K562 (cell line): ENCODE measurements around the gene GALNT7. TPM values are rescaled to one million over a fixed set of nuclear protein-coding genes. Genes with fewer than 3 reads are reported as not detected.
A peak's percentile ranks its signal among the peaks of the same experiment; 100 is the strongest.

ENCODE experiments used
- ATAC-seq: fragments of 200-7000 bp; cut with Tn5 transposase; 3 replicates; pipeline ENCODE4 v1.9.1; 2020; ENCODE audit warnings: moderate library complexity
- BruUV-seq: library from RNA; stranded (reverse); fragments of 400-500 nt; replicated peaks from 2 replicates; lab custom pipeline; 2021; lab: Mats Ljungman, UMichigan
- CTCF ChIA-PET: fragments of 300-600 bp; formaldehyde crosslinking; extraction: SDS; loops from one replicate; lab custom pipeline; 2021; ENCODE audit warnings: low intra/inter-chr PET ratio; lab: Yijun Ruan, JAX
- POLR2A ChIA-PET: fragments of 300-600, 350-650 bp; sonication (Branson Sonifier 250); formaldehyde crosslinking; extraction: SDS; loops from one replicate; lab custom pipeline; 2021; ENCODE audit warnings: antibody characterized with exemption, inconsistent platforms; lab: Yijun Ruan, JAX
- DNase-seq, 4 experiments: peaks; one replicate each; pipeline versions ENCODE4 v3.0.0 to v3.0.0-alpha.2; 2011 to 2018; ENCODE audit warnings: low spot score in 3 of 4, mixed read lengths in 3 of 4; ENCODE audit errors: extremely low read depth in 1 of 4
- FAIRE-seq: peaks from 2 replicates; lab custom pipeline; 2011; peaks lifted over from hg19 to GRCh38; lab: Jason Lieb, UNC
- H2AFZ ChIP-seq: 2 replicates; pipeline ENCODE4 v1.6.0; 2011; ENCODE audit warnings: low read depth, low read length, control low read depth, inconsistent platforms
- H3K27ac ChIP-seq: fragments of 200-600 bp; 3 replicates; pipeline ENCODE4 v1.8.0; 2011; ENCODE audit warnings: low read depth, mild to moderate bottlenecking, control low read depth, inconsistent platforms, low read length, moderate library complexity, mixed read lengths; ENCODE audit errors: extremely low read depth
- H3K27me3 ChIP-seq, 2 experiments: fragments of 300-600 bp in 1 of 2; 2 replicates in 1 of 2; 3 replicates in 1 of 2; pipeline versions ENCODE4 v1.6.0 to v1.8.0; 2011; ENCODE audit warnings: inconsistent platforms in 2 of 2, low read length in 2 of 2, mild to moderate bottlenecking in 1 of 2, mixed read lengths in 1 of 2, moderate library complexity in 1 of 2; ENCODE audit not compliant: control insufficient read depth in 2 of 2, insufficient read depth in 2 of 2
- H3K36me3 ChIP-seq: fragments of 300-600 bp; 3 replicates; pipeline ENCODE4 v1.8.0; 2011; ENCODE audit warnings: mild to moderate bottlenecking, low read length, inconsistent platforms; ENCODE audit not compliant: control insufficient read depth, insufficient read depth
- H3K4me1 ChIP-seq, 2 experiments: fragments of 200-600 bp in 1 of 2; replicated peaks in 1 of 2; 2 replicates in 1 of 2; 3 replicates in 1 of 2; pipeline versions ENCODE4 v1.5.1 to v1.8.0; 2011; ENCODE audit warnings: inconsistent platforms in 2 of 2, low read length in 2 of 2, mild to moderate bottlenecking in 1 of 2, mixed read lengths in 1 of 2, moderate library complexity in 1 of 2; ENCODE audit not compliant: control insufficient read depth in 2 of 2, insufficient read depth in 2 of 2
- H3K4me2 ChIP-seq: 2 replicates; pipeline ENCODE4 v1.6.1; 2011; ENCODE audit warnings: low read length, control low read depth, inconsistent platforms, mixed read lengths; ENCODE audit not compliant: insufficient read depth
- H3K4me3 ChIP-seq: fragments of 200-600 bp; sonication (generic), shearing (Covaris generic); 2 replicates; pipeline ENCODE4 v1.5.1; 2016; ENCODE audit warnings: control low read depth, inconsistent platforms
- H3K79me2 ChIP-seq: fragments of 200-600 bp; 3 replicates; pipeline ENCODE4 v1.8.0; 2011; ENCODE audit warnings: low read length, inconsistent platforms; ENCODE audit not compliant: control insufficient read depth, insufficient read depth
- H3K9ac ChIP-seq, 2 experiments: 2 replicates each; pipeline versions ENCODE4 v1.6.0 to v1.6.1; 2011; ENCODE audit warnings: low read depth in 2 of 2, low read length in 2 of 2, control low read depth in 1 of 2, inconsistent platforms in 1 of 2, mild to moderate bottlenecking in 1 of 2, mixed read lengths in 1 of 2; ENCODE audit not compliant: insufficient read depth in 1 of 2
- H3K9me1 ChIP-seq: one replicate; pipeline ENCODE4 v1.6.0; 2011; ENCODE audit warnings: inconsistent platforms, mild to moderate bottlenecking, low read length, moderate library complexity; ENCODE audit not compliant: control insufficient read depth, insufficient read depth
- H3K9me3 ChIP-seq: replicated peaks from 2 replicates; pipeline ENCODE4 v1.5.1; 2011; ENCODE audit warnings: low read depth, low read length, inconsistent platforms; ENCODE audit not compliant: control insufficient read depth, insufficient read depth
- H4K20me1 ChIP-seq: replicated peaks from 2 replicates; pipeline ENCODE4 v1.6.1; 2011; ENCODE audit warnings: low read length, inconsistent platforms, mixed read lengths; ENCODE audit not compliant: control insufficient read depth, insufficient read depth
- FOXM1 ChIP-seq, 2 experiments: fragments of 450-650 bp in 1 of 2; sonication (generic) in 1 of 2; formaldehyde crosslinking in 1 of 2; IDR thresholded peaks; 2 replicates each; pipeline versions ENCODE4 v1.6.1 to v1.9.0; 2017 to 2022; ENCODE audit warnings: low read depth in 2 of 2, mild to moderate bottlenecking in 2 of 2, missing genetic modification reagents in 1 of 2, moderate library complexity in 1 of 2
- GABPB2 ChIP-seq: fragments of 250-450 bp; sonication (Bioruptor Pico); conservative IDR thresholded peaks from 2 replicates; pipeline ENCODE4 v1.5.1; 2021; ENCODE audit warnings: mild to moderate bottlenecking
- MIER1 ChIP-seq: fragments of 450-650 bp; IDR thresholded peaks from 2 replicates; pipeline ENCODE4 v1.6.1; 2016; ENCODE audit warnings: antibody characterized with exemption, mild to moderate bottlenecking, low read depth
- PHF20 ChIP-seq: fragments of 450-650 bp; IDR thresholded peaks from 2 replicates; pipeline ENCODE4 v1.6.1; 2018; ENCODE audit not compliant: partially characterized antibody
- SLC30A9 ChIP-seq: fragments of 250-450 bp; sonication (Bioruptor Pico); IDR thresholded peaks from 2 replicates; pipeline ENCODE4 v1.8.0; 2022; ENCODE audit warnings: mild to moderate bottlenecking, moderate library complexity
- SMC3 ChIP-seq: conservative IDR thresholded peaks from 2 replicates; pipeline ENCODE4 v1.6.1; 2011; ENCODE audit warnings: low read depth, low read length, improper control_type of control experiment; ENCODE audit not compliant: insufficient read depth
- ZNF217 ChIP-seq: sonication (generic); formaldehyde crosslinking; IDR thresholded peaks from 2 replicates; pipeline ENCODE4 v1.8.0; 2022; ENCODE audit warnings: mild to moderate bottlenecking, missing genetic modification reagents
- ZNF561 ChIP-seq: fragments of 450-650 bp; formaldehyde crosslinking; conservative IDR thresholded peaks from 2 replicates; pipeline ENCODE4 v1.4.0; 2020; ENCODE audit warnings: mild to moderate bottlenecking, moderate library complexity
- WGBS: fragments of 100-300 bp; shearing (Covaris generic); methylation state at CpG from one replicate; pipeline ENCODE4 v1.1.6; 2016; ENCODE audit warnings: low coverage, mixed read lengths; ENCODE audit not compliant: insufficient coverage; ENCODE audit errors: missing lambda C conversion rate; 5-methylcytosine and 5-hydroxymethylcytosine counted together
- in situ Hi-C: fragments of 300-500 bp; cut with MboI; formaldehyde crosslinking; loops from 4 replicates; pipeline ENCODE4 v1.15.0; 2018; ENCODE audit warnings: inconsistent platforms, mixed read lengths
- intact Hi-C: fragments of 100-400 bp; cut with micrococcal nuclease; formaldehyde crosslinking; loops from 2 replicates; pipeline ENCODE4 v1.14.2; 2022
- polyA plus RNA-seq, 8 experiments: library from polyadenylated mRNA; depleted of rRNA in 4 of 8; stranded (reverse) in 5 of 8; unstranded in 3 of 8; fragments of >200 nt; fragmentation: Nextera tagmentation in 2 of 8; fragmentation: Illumina TruSeq in 1 of 8; extraction: Ambion mirVana in 2 of 8; extraction: Trizol in 1 of 8; gene quantifications; 2 replicates each; pipeline versions ENCODE4 v1.2.1 to v1.2.3, GENCODE V29; 2011 to 2014; ENCODE audit warnings: inconsistent platforms in 1 of 8, missing spikeins in 1 of 8
- total RNA-seq, 7 experiments: library from RNA; depleted of rRNA in 6 of 7; stranded (reverse); fragments of >200 nt in 6 of 7; fragmentation: Illumina TruSeq in 2 of 7; extraction: Trizol in 2 of 7; gene quantifications; 2 replicates each; pipeline versions ENCODE4 v1.2.1 to v1.2.3, GENCODE V29; 2011 to 2021; ENCODE audit warnings: low replicate concordance in 1 of 7
- TF ChIP-seq, protein P1 (sequence below), 3 experiments: IDR thresholded peaks in 2 of 3; conservative IDR thresholded peaks in 1 of 3; 2 replicates each; pipeline ENCODE4 v1.5.1; 2011 to 2012; ENCODE audit warnings: low read length in 3 of 3, mild to moderate bottlenecking in 3 of 3, control low read depth in 2 of 3, improper control_type of control experiment in 1 of 3, inconsistent platforms in 1 of 3, low read depth in 1 of 3, mixed read lengths in 1 of 3, moderate library complexity in 1 of 3; ENCODE audit not compliant: insufficient read depth in 2 of 3
- TF ChIP-seq, protein P2 (sequence below): sonication (generic); formaldehyde crosslinking; IDR thresholded peaks from 2 replicates; pipeline ENCODE4 v1.4.0; 2020; ENCODE audit warnings: mild to moderate bottlenecking, missing genetic modification reagents
- TF ChIP-seq, protein P3 (sequence below): fragments of 450-650 bp; IDR thresholded peaks from 2 replicates; pipeline ENCODE4 v1.7.1; 2018; ENCODE audit warnings: mild to moderate bottlenecking, low read depth; ENCODE audit not compliant: partially characterized antibody
- TF ChIP-seq, protein P4 (sequence below): IDR thresholded peaks from 2 replicates; pipeline ENCODE4 v1.6.1; 2011; ENCODE audit warnings: borderline replicate concordance, low read depth, mild to moderate bottlenecking, moderate library complexity, low read length; ENCODE audit not compliant: insufficient read depth, poor library complexity, severe bottlenecking

GALNT7 gene
- total and polyA plus RNA-seq, 9 of the 15 experiments (the other 6 are each of a cell fraction or from before 2014, with no cell fraction given), result 16.7 to 38.7 (median 31.1) TPM

DNA sequence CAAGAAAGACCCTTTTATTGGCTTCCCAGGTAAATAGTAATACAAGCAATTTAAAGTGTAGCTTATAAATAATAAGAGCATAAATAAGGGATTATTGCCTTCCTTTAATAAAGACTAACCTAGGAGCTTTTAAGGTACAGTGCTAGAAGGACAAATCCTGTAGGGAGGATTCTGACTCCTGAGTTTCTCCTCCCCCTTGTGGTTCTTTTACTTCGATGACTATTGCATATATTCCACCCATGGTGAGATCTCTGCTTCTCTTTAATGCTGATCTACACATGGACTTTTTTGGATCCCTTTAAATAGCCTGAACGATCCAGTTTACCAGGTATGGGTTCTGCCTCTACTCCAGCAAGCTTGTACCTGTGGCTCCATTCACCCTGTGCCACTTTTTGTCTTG is 2.5 kb downstream of the GALNT7 start:
- H3K9ac ChIP-seq, result no peak overlapping the region; a peak in 1 of 4 replicates
- intact Hi-C loops, result loop anchor here (1.0 to 5.0 kb wide), 5 partner anchors 46 to 146 kb away; no protein-coding TSS in a partner anchor
- H3K27ac ChIP-seq, result no peak overlapping the region
- no peaks in the 10 kb centered on the region for H3K36me3 ChIP-seq
- FAIRE-seq, result peak; percentile 29
- in situ Hi-C loops, result no loop called here
- no peak overlapping the region for H3K4me3 ChIP-seq
- no peaks in the 10 kb centered on the region for H4K20me1 ChIP-seq
- BruUV-seq, result TSS peak; percentile 40
- ATAC-seq, result peak; percentile 25
- no peak overlapping the region for H2AFZ ChIP-seq
- WGBS, result 3% methylated on average over 2 of the region's 2 CpGs
- ChIA-PET POLR2A (interaction anchor here (0.6 to 1.0 kb wide), 2 partner anchors 50 to 159 kb away, joined by 4 read pairs; no protein-coding TSS in a partner anchor), CTCF (interaction anchor here (0.6 kb wide), 1 partner anchor 300 kb away, joined by 3 read pairs; no protein-coding TSS in a partner anchor)
- no peaks in the 10 kb centered on the region for H3K27me3 ChIP-seq
- DNase-seq, result peak; percentile 27 to 69 (median 44)
- no peaks in the 10 kb centered on the region for H3K9me1 ChIP-seq
- peaks cover 23 to 53% of the 10 kb centered on the region in 2 experiments for H3K4me1 ChIP-seq
- no peaks in the 10 kb centered on the region for H3K9me3 ChIP-seq
- peak overlapping the region; percentile 14; the same call in 1 of the 2 replicates for H3K4me2 ChIP-seq
- peaks cover 87% of the 10 kb centered on the region for H3K79me2 ChIP-seq
- TF ChIP-seq GABPB2 (CRISPR knock-in tag) (no peak), ZNF561 (no peak), MIER1 (0 out of 2 replicates have a peak, but pooled peaks have one; percentile 33), SMC3 (0 out of 2 replicates have a peak, but pooled peaks have one; percentile 35), PHF20 (no peak), SLC30A9 (CRISPR knock-in tag) (no peak), ZNF217 (CRISPR knock-in tag) (no peak), FOXM1 (IDR thresholded peaks at IDR 0.05; ENCODE audit: low read depth) (no peak), FOXM1 (CRISPR knock-in tag; IDR thresholded peaks at IDR 0.05; ENCODE audit: low read depth) (no peak)
- TF ChIP-seq, protein P1, sequence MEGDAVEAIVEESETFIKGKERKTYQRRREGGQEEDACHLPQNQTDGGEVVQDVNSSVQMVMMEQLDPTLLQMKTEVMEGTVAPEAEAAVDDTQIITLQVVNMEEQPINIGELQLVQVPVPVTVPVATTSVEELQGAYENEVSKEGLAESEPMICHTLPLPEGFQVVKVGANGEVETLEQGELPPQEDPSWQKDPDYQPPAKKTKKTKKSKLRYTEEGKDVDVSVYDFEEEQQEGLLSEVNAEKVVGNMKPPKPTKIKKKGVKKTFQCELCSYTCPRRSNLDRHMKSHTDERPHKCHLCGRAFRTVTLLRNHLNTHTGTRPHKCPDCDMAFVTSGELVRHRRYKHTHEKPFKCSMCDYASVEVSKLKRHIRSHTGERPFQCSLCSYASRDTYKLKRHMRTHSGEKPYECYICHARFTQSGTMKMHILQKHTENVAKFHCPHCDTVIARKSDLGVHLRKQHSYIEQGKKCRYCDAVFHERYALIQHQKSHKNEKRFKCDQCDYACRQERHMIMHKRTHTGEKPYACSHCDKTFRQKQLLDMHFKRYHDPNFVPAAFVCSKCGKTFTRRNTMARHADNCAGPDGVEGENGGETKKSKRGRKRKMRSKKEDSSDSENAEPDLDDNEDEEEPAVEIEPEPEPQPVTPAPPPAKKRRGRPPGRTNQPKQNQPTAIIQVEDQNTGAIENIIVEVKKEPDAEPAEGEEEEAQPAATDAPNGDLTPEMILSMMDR (IDR thresholded peaks at IDR 0.05 in 2 of 3, conservative IDR thresholded peaks at IDR 0.05 in 1 of 3; ENCODE audit: insufficient read depth in 2 of 3, low read depth in 1 of 3, low read length in 3 of 3), result peak; percentile 38 to 50 (median 47); a peak in 4 of 6 replicates
- TF ChIP-seq, protein P2, sequence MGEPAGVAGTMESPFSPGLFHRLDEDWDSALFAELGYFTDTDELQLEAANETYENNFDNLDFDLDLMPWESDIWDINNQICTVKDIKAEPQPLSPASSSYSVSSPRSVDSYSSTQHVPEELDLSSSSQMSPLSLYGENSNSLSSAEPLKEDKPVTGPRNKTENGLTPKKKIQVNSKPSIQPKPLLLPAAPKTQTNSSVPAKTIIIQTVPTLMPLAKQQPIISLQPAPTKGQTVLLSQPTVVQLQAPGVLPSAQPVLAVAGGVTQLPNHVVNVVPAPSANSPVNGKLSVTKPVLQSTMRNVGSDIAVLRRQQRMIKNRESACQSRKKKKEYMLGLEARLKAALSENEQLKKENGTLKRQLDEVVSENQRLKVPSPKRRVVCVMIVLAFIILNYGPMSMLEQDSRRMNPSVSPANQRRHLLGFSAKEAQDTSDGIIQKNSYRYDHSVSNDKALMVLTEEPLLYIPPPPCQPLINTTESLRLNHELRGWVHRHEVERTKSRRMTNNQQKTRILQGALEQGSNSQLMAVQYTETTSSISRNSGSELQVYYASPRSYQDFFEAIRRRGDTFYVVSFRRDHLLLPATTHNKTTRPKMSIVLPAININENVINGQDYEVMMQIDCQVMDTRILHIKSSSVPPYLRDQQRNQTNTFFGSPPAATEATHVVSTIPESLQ (CRISPR knock-in tag), result no peak
- TF ChIP-seq, protein P3, sequence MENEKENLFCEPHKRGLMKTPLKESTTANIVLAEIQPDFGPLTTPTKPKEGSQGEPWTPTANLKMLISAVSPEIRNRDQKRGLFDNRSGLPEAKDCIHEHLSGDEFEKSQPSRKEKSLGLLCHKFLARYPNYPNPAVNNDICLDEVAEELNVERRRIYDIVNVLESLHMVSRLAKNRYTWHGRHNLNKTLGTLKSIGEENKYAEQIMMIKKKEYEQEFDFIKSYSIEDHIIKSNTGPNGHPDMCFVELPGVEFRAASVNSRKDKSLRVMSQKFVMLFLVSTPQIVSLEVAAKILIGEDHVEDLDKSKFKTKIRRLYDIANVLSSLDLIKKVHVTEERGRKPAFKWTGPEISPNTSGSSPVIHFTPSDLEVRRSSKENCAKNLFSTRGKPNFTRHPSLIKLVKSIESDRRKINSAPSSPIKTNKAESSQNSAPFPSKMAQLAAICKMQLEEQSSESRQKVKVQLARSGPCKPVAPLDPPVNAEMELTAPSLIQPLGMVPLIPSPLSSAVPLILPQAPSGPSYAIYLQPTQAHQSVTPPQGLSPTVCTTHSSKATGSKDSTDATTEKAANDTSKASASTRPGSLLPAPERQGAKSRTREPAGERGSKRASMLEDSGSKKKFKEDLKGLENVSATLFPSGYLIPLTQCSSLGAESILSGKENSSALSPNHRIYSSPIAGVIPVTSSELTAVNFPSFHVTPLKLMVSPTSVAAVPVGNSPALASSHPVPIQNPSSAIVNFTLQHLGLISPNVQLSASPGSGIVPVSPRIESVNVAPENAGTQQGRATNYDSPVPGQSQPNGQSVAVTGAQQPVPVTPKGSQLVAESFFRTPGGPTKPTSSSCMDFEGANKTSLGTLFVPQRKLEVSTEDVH, result no peak
- TF ChIP-seq, protein P4, sequence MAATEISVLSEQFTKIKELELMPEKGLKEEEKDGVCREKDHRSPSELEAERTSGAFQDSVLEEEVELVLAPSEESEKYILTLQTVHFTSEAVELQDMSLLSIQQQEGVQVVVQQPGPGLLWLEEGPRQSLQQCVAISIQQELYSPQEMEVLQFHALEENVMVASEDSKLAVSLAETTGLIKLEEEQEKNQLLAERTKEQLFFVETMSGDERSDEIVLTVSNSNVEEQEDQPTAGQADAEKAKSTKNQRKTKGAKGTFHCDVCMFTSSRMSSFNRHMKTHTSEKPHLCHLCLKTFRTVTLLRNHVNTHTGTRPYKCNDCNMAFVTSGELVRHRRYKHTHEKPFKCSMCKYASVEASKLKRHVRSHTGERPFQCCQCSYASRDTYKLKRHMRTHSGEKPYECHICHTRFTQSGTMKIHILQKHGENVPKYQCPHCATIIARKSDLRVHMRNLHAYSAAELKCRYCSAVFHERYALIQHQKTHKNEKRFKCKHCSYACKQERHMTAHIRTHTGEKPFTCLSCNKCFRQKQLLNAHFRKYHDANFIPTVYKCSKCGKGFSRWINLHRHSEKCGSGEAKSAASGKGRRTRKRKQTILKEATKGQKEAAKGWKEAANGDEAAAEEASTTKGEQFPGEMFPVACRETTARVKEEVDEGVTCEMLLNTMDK, result peak; percentile 29
